Ovary (tissue), 10 donors: ENCODE data around the gene RAP2B. TPM values are rescaled to one million over a fixed set of nuclear protein-coding genes. Genes with fewer than 3 reads are reported as not detected.
A peak's percentile ranks its signal among the peaks of the same experiment; 100 is the strongest.
"Not testable (repeated sequence)": the region's sequence is repeated elsewhere in the genome, so short reads cannot be mapped to it uniquely, and the experiment has no call there.

ENCODE experiments used
- DNase-seq, 5 donors: peaks; one replicate each; pipeline ENCODE4 v3.0.0-alpha.2; 2019 to 2020
- H3K27ac ChIP-seq, 2 donors: fragments of 200-600 bp; one replicate each; pipeline versions ENCODE4 v1.5.1 to v1.8.0; 2019 to 2022
- H3K27me3 ChIP-seq: fragments of 200-600 bp; one replicate; pipeline ENCODE4 v1.8.0; 2022
- H3K36me3 ChIP-seq: fragments of 200-600 bp; sonication (generic); one replicate; pipeline ENCODE4 v1.5.1; 2019
- H3K4me1 ChIP-seq: one replicate; pipeline ENCODE4 v1.8.1; 2013; ENCODE audit warnings: mild to moderate bottlenecking, moderate library complexity; ENCODE audit not compliant: insufficient read depth
- H3K4me3 ChIP-seq: fragments of 200-600 bp; sonication (generic); one replicate; pipeline ENCODE4 v1.5.1; 2017
- H3K9me3 ChIP-seq, 2 donors: fragments of 200-600 bp in 1 of 2; sonication (generic) in 1 of 2; one replicate each; pipeline versions ENCODE4 v1.5.1 to v1.8.1; 2013 to 2019; ENCODE audit warnings: mild to moderate bottlenecking in 1 of 2, moderate library complexity in 1 of 2
- EP300 ChIP-seq: sonication (generic); formaldehyde crosslinking; IDR thresholded peaks from one replicate; pipeline ENCODE4 v1.6.1; 2017; ENCODE audit warnings: antibody characterized with exemption
- POLR2A ChIP-seq: fragments of 450-650 bp; IDR thresholded peaks from one replicate; pipeline ENCODE4 v1.6.1; 2017; ENCODE audit warnings: antibody characterized with exemption, mild to moderate bottlenecking, moderate library complexity
- WGBS, 3 donors: extraction: QIAGEN DNeasy Blood & Tissue Kit in 1 of 3; methylation state at CpG; one replicate each; pipeline versions ENCODE4 v1.1.5 to v1.1.7; 2013 to 2017; 5-methylcytosine and 5-hydroxymethylcytosine counted together
- intact Hi-C, 4 donors: fragments of 100-400 bp; cut with DNase I; formaldehyde crosslinking; loops; one replicate each; pipeline versions ENCODE4 v1.11.0 to v1.15.1; 2022 to 2023
- long read RNA-seq, 3 donors: library from polyadenylated mRNA in 2 of 3; unstranded in 2 of 3; transcript quantifications; one replicate each; pipeline ENCODE4 v2.0.0 and lab custom pipeline, GENCODE V29; 2021 to 2026
- polyA plus RNA-seq, 2 donors: library from polyadenylated mRNA; stranded (reverse); fragments of 200-250 nt in 1 of 2; fragments of 350-450 nt in 1 of 2; fragmentation: Illumina TruSeq in 1 of 2; extraction: RNeasy Lipid Tissue Mini Kit (QIAGEN cat#74804) in 1 of 2; gene quantifications; one replicate each; pipeline ENCODE4 v1.2.3, GENCODE V29; 2013 to 2014
- total RNA-seq, 7 donors: library from RNA; depleted of rRNA in 2 of 7; stranded (reverse); fragments of >200 nt in 2 of 7; fragmentation: NEBNext Ultra II Directional in 3 of 7; extraction: Animal tissue kit (Norgen Biotek cat#: 25700) in 3 of 7; gene quantifications; one replicate each; pipeline versions ENCODE4 v1.1.0 to v1.2.4, GENCODE V29; 2016 to 2023
- TF ChIP-seq, protein P1 (sequence below), 3 donors: fragments of 450-650 bp in 2 of 3; fragments of 200-600 bp in 1 of 3; IDR thresholded peaks; one replicate each; pipeline versions ENCODE4 v1.5.1 to v1.8.0; 2016 to 2022; ENCODE audit warnings: antibody characterized with exemption in 3 of 3, mild to moderate bottlenecking in 1 of 3
- donor health status: DM: no; HTN: no; CAD: no; lungs with moderate emphysema.
- donor health status: DM: no; HTN: no; CAD: no.
- donor health status: Bipolar disorder and iron deficiency.
- donor health status: DM: yes; HTN: yes; CAD: no.
- donor health status: DM: no; HTN: no; CAD: no.
- donor health status: DM: yes; HTN: yes; CAD: no.

Gene RAP2B
- 10 to 100 TPM in 4 of 7 donors, 1 to 10 TPM in 3; 6.4 to 14.1 (median 11.5) TPM for total RNA-seq
- 1 to 10 TPM; 5.5 to 5.9 TPM for polyA plus RNA-seq
- long read RNA-seq, donor 1, full-length matches to known transcripts: 10 of 10 reads
- long read RNA-seq, donor 1, partial matches to known transcripts: 0 of 10 reads
- long read RNA-seq, donor 1, other reads (novel, unspliced or antisense): 0 of 10 reads
- long read RNA-seq, donor 2, full-length matches to known transcripts: 64 of 64 reads
- long read RNA-seq, donor 2, partial matches to known transcripts: 0 of 64 reads
- long read RNA-seq, donor 2, other reads (novel, unspliced or antisense): 0 of 64 reads
- long read RNA-seq, donor 3, full-length matches to known transcripts: 37 of 37 reads
- long read RNA-seq, donor 3, partial matches to known transcripts: 0 of 37 reads
- long read RNA-seq, donor 3, other reads (novel, unspliced or antisense): 0 of 37 reads

DNA sequence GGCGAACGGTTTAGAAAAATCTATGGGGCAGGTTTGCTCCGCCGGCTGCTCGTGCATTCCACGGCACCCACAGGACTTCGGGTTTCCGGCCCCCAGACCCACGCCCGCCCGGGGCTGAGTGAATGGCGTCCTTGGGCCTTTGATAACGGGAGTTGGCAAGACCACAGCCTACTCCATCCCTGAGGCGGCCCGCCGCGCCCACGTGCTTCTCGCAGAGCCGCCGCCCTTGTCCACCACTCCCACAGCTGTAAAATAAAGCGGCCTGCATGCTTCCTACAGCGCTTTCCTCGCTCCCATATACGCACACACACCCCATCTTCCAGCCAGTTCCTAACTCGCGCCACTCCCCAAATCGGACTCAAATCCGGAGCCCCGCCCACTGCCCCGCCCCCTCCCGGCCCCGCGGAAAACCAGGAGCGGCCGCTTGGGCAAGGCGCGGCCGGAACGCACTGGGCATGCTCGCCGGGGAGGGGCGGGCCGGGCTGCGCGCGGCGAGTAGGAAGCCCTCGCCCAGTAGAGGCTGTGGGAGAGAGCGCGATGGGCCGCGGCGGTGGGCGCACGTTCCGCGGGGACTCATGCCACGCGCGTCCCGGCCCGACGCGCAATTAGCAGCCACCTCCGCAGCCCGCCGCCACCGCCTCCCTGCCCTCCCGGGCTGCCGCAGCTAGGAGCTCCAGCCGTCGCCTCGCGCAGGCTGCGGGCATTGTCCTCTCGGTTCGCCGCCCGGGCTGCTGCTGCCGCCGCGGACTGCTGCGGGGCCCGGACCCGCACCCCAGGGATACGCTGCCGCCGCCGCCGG, at the start of gene RAP2B:
Gene RAP2B, plus strand, starts transcription at position 513 of the 799 bp plus-strand sequence. CDS start 468 bp downstream, outside the sequence.
- no peaks in the 10 kb centered on the region for H3K4me1 ChIP-seq
- WGBS, 3 donors: 0 to 1% (median 1%) methylated on average over 44 to 91 of the region's 91 CpGs
- peak within 1 kb of the TSS; percentile 61 to 91 for H3K27ac ChIP-seq
- intact Hi-C loops: loop anchor here in 1 of 4 donors (10.0 kb wide), 1 partner anchor 133 kb away; no protein-coding TSS in a partner anchor
- DNase-seq: peak; percentile 96 to 98 (median 97)
- peak; percentile 88 for TF ChIP-seq POLR2A
- TF ChIP-seq EP300: no peak
- TF ChIP-seq, protein P1, sequence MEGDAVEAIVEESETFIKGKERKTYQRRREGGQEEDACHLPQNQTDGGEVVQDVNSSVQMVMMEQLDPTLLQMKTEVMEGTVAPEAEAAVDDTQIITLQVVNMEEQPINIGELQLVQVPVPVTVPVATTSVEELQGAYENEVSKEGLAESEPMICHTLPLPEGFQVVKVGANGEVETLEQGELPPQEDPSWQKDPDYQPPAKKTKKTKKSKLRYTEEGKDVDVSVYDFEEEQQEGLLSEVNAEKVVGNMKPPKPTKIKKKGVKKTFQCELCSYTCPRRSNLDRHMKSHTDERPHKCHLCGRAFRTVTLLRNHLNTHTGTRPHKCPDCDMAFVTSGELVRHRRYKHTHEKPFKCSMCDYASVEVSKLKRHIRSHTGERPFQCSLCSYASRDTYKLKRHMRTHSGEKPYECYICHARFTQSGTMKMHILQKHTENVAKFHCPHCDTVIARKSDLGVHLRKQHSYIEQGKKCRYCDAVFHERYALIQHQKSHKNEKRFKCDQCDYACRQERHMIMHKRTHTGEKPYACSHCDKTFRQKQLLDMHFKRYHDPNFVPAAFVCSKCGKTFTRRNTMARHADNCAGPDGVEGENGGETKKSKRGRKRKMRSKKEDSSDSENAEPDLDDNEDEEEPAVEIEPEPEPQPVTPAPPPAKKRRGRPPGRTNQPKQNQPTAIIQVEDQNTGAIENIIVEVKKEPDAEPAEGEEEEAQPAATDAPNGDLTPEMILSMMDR (IDR thresholded peaks at IDR 0.05): peak in 2 of 3 donors; percentile 35 to 39
- no peaks in the 10 kb centered on the region for H3K9me3 ChIP-seq
- no peaks in the 10 kb centered on the region for H3K36me3 ChIP-seq
- no peaks in the 10 kb centered on the region for H3K27me3 ChIP-seq
- H3K4me3 ChIP-seq: peak within 1 kb of the TSS; percentile 82

DNA sequence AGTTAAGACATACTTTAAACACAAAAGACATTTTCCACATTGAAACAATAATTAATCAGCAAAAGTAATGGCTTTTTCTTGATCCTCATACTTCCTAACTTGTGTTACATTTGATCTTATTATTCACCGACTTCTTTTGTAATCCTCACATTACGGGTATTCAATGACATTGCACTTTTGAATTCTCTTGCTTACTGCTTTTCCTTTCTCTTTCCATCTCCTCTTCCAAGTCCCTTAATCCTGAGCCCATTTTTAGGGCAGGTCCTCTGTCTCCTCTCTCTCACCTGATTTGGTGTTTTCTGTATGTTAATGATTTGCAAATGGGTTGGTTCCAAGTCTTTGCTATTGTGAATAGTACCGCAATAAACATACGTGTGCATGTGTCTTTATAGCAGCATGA, 48.5 kb upstream of the RAP2B start:
- intact Hi-C loops: no loop called here
- Histone ChIP-seq H3K36me3 (no peaks in the 10 kb centered on the region), H3K27me3 (no peaks in the 10 kb centered on the region), H3K9me3 (no peaks in the 10 kb centered on the region), H3K4me3 (no peak overlapping the region), H3K4me1 (no peaks in the 10 kb centered on the region), H3K27ac (no peak overlapping the region)
- no peak for DNase-seq
- WGBS, 3 donors: 93 to 95% (median 94%) methylated on average over 4 of the region's 4 CpGs
- TF ChIP-seq, protein P1 (IDR thresholded peaks at IDR 0.05): no peak
- no peak for TF ChIP-seq POLR2A
- no peak for TF ChIP-seq EP300

DNA sequence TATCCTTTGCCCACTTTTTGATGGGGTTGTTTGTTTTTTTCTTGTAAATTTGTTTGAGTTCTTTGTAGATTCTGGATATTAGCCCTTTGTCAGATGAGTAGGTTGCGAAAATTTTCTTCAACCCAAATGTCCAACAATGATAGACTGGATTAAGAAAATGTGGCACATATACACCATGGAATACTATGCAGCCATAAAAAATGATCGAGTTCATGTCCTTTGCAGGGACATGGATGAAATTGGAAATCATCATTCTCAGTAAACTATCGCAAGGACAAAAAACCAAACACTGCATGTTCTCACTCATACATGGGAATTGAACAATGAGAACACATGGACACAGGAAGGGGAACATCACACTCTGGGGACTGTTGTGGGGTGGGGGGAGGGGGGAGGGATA, 47.8 kb upstream of the RAP2B start:
- H3K36me3 ChIP-seq, H3K4me1 ChIP-seq, H3K27me3 ChIP-seq, H3K9me3 ChIP-seq, H3K27ac ChIP-seq, intact Hi-C loops, H3K4me3 ChIP-seq, DNase-seq: not testable (repeated sequence)
- 95 to 96% (median 95%) methylated on average over 3 of the region's 3 CpGs for WGBS, 3 donors

DNA sequence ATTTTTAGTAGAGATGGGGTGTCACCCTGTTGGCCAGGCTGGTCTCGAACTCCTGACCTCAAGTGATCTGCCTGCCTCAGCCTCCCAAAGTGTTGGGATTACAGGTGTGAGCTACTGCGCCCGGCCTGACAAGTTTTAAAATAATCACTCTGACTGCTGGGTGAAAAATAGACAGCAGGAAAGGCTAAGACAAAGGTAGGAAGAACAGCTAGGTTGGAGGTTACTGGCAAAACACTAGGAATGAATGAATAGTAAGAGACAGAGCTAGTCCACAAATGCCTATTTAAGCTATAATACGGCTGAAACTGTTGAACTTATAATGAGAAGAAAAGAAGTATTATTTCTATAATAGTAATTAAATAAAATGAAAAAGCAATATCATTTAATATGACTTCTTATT, 46.7 kb upstream of the RAP2B start:
- intact Hi-C loops: no loop called here
- WGBS, 3 donors: 88 to 93% (median 91%) methylated on average over 4 of the region's 4 CpGs
- DNase-seq: no peak
- Histone ChIP-seq H3K36me3 (no peaks in the 10 kb centered on the region), H3K4me3 (no peak overlapping the region), H3K9me3 (no peaks in the 10 kb centered on the region), H3K27me3 (no peaks in the 10 kb centered on the region), H3K4me1 (no peaks in the 10 kb centered on the region), H3K27ac (no peak overlapping the region)
- no peak for TF ChIP-seq EP300
- TF ChIP-seq, protein P1 (IDR thresholded peaks at IDR 0.05): no peak
- no peak for TF ChIP-seq POLR2A
